Effector memory CD8-positive, alpha-beta T cell (primary cell): ENCODE data around the gene METTL21A.

Source experiments
- ATAC-seq: fragments of 150-1000 bp; cut with Tn5 transposase; replicated peaks from 2 replicates; pipeline ENCODE4 v1.10.0; 2021; ENCODE audit warnings: mild to moderate bottlenecking, moderate library complexity
- DNase-seq, 3 experiments: peaks; one replicate each; pipeline ENCODE4 v3.0.0; 2021
- H3K27ac Mint-ChIP-seq, 2 donors: one replicate each; pipeline ENCODE4 v1.8.0; 2022; ENCODE audit warnings: mild to moderate bottlenecking in 2 of 2, mixed read lengths in 2 of 2, moderate library complexity in 2 of 2
- H3K27me3 Mint-ChIP-seq, 2 donors: one replicate each; pipeline ENCODE4 v1.8.0; 2022; ENCODE audit warnings: mixed read lengths in 2 of 2
- H3K36me3 Mint-ChIP-seq: one replicate; pipeline ENCODE4 v1.8.0; 2022; ENCODE audit warnings: mild to moderate bottlenecking, moderate library complexity, mixed read lengths; ENCODE audit not compliant: insufficient read depth
- H3K4me1 Mint-ChIP-seq, 2 donors: one replicate each; pipeline ENCODE4 v1.8.0; 2022; ENCODE audit warnings: low read depth in 2 of 2, mixed read lengths in 2 of 2
- H3K4me3 Mint-ChIP-seq, 2 donors: one replicate each; pipeline ENCODE4 v1.8.0; 2022; ENCODE audit warnings: mild to moderate bottlenecking in 2 of 2, mixed read lengths in 2 of 2, moderate library complexity in 2 of 2
- H3K9me3 Mint-ChIP-seq, 2 donors: one replicate each; pipeline ENCODE4 v1.8.0; 2022; ENCODE audit warnings: mixed read lengths in 2 of 2

METTL21A gene

DNA sequence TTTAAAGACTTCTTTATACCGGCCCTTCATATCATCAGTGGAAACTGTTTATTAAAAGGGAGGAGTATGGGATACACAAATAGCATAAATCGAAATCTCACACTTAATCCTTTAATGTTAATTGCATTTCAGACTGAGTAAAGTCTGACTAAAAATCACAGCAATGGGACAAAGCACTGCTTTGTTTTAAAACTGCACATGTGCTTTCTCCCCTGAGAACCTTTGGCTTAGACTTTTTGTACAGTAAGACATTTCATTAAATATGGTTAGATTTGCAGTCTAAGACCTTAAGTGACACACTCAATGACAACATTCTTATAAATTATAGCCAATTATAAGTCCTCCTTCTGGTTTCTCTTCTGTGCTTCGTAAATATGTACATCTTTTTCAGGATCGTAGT, 12.5 kb downstream of the METTL21A start:
- no peaks in the 10 kb centered on the region for H3K9me3 Mint-ChIP-seq
- H3K4me3 Mint-ChIP-seq = no peak overlapping the region
- H3K36me3 Mint-ChIP-seq = peaks cover 11% of the 10 kb centered on the region
- no peak overlapping the region for H3K27ac Mint-ChIP-seq
- ATAC-seq (no peak), DNase-seq (no peak)
- H3K4me1 Mint-ChIP-seq = peaks cover 0 to 10% of the 10 kb centered on the region in 2 donors
- H3K27me3 Mint-ChIP-seq = no peaks in the 10 kb centered on the region

DNA sequence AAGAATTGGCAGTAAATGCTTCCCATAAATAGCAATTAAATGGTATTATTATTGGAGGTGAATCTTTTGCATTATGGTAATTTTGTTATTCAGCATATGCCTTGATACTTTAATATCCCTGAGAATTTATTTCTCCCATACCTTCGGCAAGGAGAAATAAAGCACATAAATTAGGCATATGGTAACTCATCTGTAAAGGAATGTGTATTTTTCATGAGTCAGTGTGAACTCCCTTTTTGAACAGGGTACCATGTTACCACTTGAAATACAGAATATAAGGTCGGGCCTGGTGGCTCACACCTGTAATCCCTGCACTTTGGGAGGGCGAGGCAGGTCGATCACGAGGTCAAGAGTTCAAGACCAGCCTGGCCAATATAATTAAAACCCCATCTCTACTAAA, 18.4 kb downstream of the METTL21A start:
- peaks cover 0 to 22% of the 10 kb centered on the region in 2 donors for H3K4me1 Mint-ChIP-seq
- H3K9me3 Mint-ChIP-seq = no peaks in the 10 kb centered on the region
- no peak overlapping the region for H3K4me3 Mint-ChIP-seq
- no peaks in the 10 kb centered on the region for H3K27me3 Mint-ChIP-seq
- no peak for DNase-seq
- peak overlapping the region in 1 of 2 donors; percentile 20 for H3K27ac Mint-ChIP-seq
- no peaks in the 10 kb centered on the region for H3K36me3 Mint-ChIP-seq
- ATAC-seq = no peak

DNA sequence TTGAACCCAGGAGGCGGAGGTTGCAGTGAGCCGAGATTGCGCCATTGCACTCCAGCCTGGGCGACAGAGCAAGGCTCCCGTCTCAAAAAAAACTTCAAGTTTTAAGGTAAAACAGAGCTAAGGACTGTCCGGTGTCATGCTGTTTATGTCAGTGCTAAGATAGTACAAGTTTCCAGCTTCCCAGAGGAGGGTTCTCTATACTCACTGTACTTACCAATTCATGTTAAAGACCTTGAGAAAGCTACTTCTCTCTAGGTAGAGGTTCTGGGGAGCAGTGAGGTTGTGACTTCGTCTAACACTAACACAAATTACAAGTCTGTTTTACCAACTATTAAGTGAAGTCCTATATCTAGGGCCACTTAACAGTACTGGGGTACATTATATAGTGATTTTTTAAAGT, 18.8 kb downstream of the METTL21A start:
- no peak for DNase-seq
- no peaks in the 10 kb centered on the region for H3K27me3 Mint-ChIP-seq
- no peaks in the 10 kb centered on the region for H3K36me3 Mint-ChIP-seq
- H3K9me3 Mint-ChIP-seq = no peaks in the 10 kb centered on the region
- no peak overlapping the region for H3K27ac Mint-ChIP-seq
- no peak overlapping the region for H3K4me3 Mint-ChIP-seq
- H3K4me1 Mint-ChIP-seq = peaks cover 0 to 24% of the 10 kb centered on the region in 2 donors
- ATAC-seq = no peak

DNA sequence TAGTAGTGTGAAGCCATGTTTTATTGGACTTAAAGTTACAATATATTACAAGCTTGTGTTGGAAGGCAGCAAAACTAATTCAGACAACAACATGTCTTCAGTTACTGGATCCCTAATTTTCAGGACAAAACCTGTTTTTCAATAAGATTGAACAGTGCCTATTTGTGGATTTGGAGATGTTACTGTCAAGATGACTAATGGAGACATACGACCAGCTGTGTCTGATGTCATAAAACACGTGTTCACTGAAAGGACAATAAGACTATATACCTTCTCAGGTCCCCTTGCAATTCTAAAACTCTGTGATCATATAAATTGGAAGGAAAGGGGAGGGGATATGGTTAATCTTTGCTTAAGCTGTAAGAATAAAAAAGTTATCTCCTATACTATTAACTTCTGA, 21.7 kb downstream of the METTL21A start:
- Mint-ChIP-seq H3K27me3 (no peaks in the 10 kb centered on the region), H3K4me3 (no peak overlapping the region), H3K9me3 (no peaks in the 10 kb centered on the region), H3K4me1 (peaks cover 0 to 27% of the 10 kb centered on the region in 2 donors), H3K27ac (peak overlapping the region; percentile 44 to 73), H3K36me3 (peaks cover 3% of the 10 kb centered on the region)
- ATAC-seq = no peak
- DNase-seq = no peak

DNA sequence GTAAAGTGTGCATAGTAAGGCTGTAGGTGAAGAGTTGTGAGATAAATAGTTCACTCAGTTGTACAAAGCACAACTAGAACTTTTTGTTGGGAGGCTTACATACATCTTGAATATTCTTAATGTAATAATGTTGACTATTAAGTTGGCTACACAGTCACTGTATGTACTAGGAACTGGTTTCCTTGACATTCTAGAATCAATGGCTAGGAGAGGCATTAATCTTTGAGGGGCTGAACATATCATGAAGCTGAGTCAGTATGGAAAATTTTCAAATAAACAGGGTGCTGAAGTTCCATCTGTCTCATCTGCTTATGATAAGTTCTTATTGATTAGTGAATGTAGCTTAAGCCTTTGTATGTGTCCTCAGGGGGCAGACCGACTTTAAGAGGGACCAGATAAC, 23.4 kb downstream of the METTL21A start:
- peaks cover 0 to 27% of the 10 kb centered on the region in 2 donors for H3K4me1 Mint-ChIP-seq
- no peaks in the 10 kb centered on the region for H3K27me3 Mint-ChIP-seq
- DNase-seq (no peak), ATAC-seq (no peak)
- peak overlapping the region in 1 of 2 donors; percentile 71 for H3K27ac Mint-ChIP-seq
- no peak overlapping the region for H3K4me3 Mint-ChIP-seq
- H3K9me3 Mint-ChIP-seq = no peaks in the 10 kb centered on the region
- peaks cover 17% of the 10 kb centered on the region for H3K36me3 Mint-ChIP-seq

DNA sequence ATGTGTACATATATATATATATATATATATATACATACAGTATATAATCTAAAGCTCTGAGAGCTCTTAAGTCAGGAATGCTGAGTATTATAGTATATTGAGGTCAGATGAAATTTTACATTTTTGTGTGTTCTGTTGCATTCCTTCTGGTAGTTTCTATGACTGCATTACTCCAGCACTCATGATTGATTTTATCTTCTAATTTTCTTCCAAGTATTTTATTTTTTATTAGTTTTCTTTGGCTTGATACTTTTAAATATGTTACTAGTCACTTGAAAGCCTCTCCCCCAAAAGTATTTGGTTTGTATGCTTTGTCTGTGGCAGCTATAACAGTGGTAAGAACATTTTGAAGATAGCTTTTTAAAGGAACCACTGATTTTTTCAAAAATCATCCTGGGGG, 25.0 kb downstream of the METTL21A start:
- Mint-ChIP-seq H3K36me3 (peaks cover 33% of the 10 kb centered on the region), H3K4me1 (peaks cover 0 to 26% of the 10 kb centered on the region in 2 donors), H3K4me3 (no peak overlapping the region), H3K27me3 (no peaks in the 10 kb centered on the region), H3K9me3 (no peaks in the 10 kb centered on the region), H3K27ac (peak overlapping the region in 1 of 2 donors; percentile 61)
- DNase-seq (no peak), ATAC-seq (no peak)

DNA sequence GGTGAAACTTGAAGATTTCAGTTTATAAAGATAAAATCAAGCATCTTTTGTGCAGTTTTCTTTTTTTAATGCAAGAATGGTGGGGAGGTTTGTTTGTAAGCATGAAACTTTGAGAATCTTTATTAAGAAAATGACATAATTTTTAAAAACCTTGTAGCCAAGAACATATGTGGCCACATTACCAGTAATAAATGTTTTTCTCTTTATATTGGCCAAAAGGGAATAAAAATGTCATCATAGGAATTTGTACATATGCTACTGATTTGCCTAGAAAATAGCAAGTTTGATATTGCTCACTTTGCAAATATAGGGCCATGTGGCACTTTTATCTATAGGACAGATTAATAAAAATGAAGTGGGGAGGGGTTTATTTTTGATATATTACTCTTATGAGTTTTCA, 25.6 kb downstream of the METTL21A start:
- DNase-seq (no peak), ATAC-seq (no peak)
- Mint-ChIP-seq H3K9me3 (no peaks in the 10 kb centered on the region), H3K27ac (peak overlapping the region in 1 of 2 donors; percentile 61), H3K4me3 (no peak overlapping the region), H3K4me1 (peaks cover 0 to 20% of the 10 kb centered on the region in 2 donors), H3K27me3 (no peaks in the 10 kb centered on the region), H3K36me3 (peaks cover 39% of the 10 kb centered on the region)

DNA sequence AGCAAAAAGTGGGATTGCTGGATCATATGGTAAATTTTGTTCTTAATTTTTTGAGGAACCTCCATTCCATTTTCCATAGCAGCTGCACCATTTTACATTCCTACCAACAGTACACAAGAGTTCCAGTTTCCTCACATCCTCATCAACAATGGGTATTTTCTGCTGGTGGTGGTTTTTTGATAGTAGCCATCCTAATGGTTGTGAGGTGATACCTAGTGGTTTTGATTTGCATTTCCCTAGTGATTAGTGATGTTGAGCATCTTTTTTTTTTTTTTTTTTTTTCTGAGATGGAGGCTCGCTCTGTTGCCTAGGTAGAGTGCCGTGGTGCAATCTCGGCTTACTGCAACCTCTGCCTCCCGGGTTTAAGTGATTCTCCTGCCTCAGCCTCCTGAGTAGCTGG, 30.5 kb downstream of the METTL21A start:
- H3K9me3 Mint-ChIP-seq = no peaks in the 10 kb centered on the region
- peak overlapping the region; percentile 57 to 67 for H3K27ac Mint-ChIP-seq
- ATAC-seq (no peak), DNase-seq (no peak)
- no peak overlapping the region for H3K4me3 Mint-ChIP-seq
- H3K27me3 Mint-ChIP-seq = no peaks in the 10 kb centered on the region
- H3K36me3 Mint-ChIP-seq = peaks cover 59% of the 10 kb centered on the region
- peaks cover 8 to 11% of the 10 kb centered on the region in 2 donors for H3K4me1 Mint-ChIP-seq

DNA sequence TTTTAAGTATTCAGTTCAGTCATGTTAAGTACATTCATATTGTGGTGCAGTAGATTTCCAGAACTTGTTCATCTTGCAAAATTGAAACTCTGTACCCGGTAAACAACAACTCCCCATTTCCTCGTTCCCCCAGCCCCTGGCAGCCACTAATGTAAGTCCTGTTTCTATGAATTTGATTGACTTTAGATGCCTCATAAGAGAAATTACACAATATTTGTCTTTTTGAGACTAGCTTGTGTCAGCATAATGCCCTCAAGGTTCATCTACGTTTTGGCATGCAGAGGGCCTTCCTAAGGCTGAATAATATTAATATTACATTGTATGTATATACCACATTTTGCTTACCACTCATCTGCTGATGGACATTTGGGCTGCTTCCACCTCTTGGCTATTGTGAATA, 30.9 kb downstream of the METTL21A start:
- peaks cover 59% of the 10 kb centered on the region for H3K36me3 Mint-ChIP-seq
- no peaks in the 10 kb centered on the region for H3K9me3 Mint-ChIP-seq
- H3K4me1 Mint-ChIP-seq = peaks cover 10 to 12% of the 10 kb centered on the region in 2 donors
- peak overlapping the region; percentile 57 to 67 for H3K27ac Mint-ChIP-seq
- DNase-seq = no peak
- no peak overlapping the region for H3K4me3 Mint-ChIP-seq
- no peaks in the 10 kb centered on the region for H3K27me3 Mint-ChIP-seq
- no peak for ATAC-seq

DNA sequence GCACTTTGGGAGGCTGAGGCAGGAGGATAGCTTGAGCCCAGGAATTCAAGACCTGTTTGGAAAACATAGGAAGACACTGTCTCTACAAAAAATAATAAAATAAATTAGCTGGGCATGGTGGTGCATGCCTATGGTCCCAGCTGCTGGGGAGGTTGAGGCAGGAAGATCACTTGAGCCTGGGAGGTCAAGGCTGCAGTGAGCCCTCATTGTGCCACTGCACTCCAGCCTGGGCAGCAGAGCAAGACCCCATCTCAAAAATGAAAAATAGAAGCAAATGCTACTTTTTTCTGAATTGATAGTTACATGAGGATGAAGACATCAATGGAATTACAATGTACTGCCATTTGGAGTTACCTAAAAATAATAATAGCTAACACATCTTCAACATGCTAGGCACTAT, 31.9 kb downstream of the METTL21A start:
- Mint-ChIP-seq H3K36me3 (peaks cover 57% of the 10 kb centered on the region), H3K27ac (peak overlapping the region in 1 of 2 donors; percentile 53), H3K4me3 (no peak overlapping the region), H3K4me1 (peaks cover 12 to 22% of the 10 kb centered on the region in 2 donors), H3K9me3 (no peaks in the 10 kb centered on the region), H3K27me3 (no peaks in the 10 kb centered on the region)
- no peak for DNase-seq
- no peak for ATAC-seq

DNA sequence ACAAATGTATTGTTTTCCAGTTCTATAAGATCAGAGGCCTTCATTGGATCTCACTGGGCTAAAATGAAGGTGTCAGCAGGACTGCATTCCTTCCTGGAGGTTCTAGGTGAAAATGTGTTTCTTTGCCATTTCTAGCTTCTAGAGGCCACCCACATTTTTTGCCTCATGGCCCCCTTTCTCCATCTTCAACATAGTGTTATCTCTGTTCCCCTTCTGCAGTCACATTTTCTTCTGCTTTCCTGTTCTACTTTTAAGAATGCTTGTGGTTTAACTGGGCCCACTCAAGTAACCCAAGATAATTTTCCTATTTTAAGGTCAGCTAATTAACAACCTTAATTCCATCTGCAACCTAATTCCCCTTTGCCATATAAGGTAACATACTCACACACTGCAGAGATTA, 36.1 kb downstream of the METTL21A start:
- DNase-seq (no peak), ATAC-seq (no peak)
- no peaks in the 10 kb centered on the region for H3K9me3 Mint-ChIP-seq
- peaks cover 24 to 33% of the 10 kb centered on the region in 2 donors for H3K4me1 Mint-ChIP-seq
- no peak overlapping the region for H3K4me3 Mint-ChIP-seq
- H3K27ac Mint-ChIP-seq = peak overlapping the region; percentile 51 to 85
- no peaks in the 10 kb centered on the region for H3K27me3 Mint-ChIP-seq
- peaks cover 43% of the 10 kb centered on the region for H3K36me3 Mint-ChIP-seq

DNA sequence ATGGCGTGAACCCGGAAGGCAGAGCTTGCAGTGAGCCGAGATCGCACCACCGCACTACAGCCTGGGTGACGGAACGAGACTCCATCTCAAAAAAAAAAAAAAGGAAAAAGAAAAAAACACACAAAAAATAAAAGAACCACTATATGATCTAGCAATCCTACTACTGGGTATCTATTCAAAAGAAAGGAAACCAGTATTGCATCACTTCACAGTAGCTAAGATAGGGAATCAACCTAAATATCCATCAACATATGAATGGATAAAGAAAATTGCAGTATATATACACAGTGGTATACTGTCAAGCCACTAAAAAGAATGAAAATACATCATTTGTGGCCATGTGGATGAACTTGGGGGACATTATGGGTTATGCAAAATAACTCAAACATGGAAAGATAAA, 37.9 kb downstream of the METTL21A start:
- ATAC-seq (no peak), DNase-seq (no peak)
- no peaks in the 10 kb centered on the region for H3K9me3 Mint-ChIP-seq
- no peak overlapping the region for H3K4me3 Mint-ChIP-seq
- H3K27ac Mint-ChIP-seq = peak overlapping the region in 1 of 2 donors; percentile 85
- peaks cover 34% of the 10 kb centered on the region for H3K36me3 Mint-ChIP-seq
- peaks cover 20 to 40% of the 10 kb centered on the region in 2 donors for H3K4me1 Mint-ChIP-seq
- H3K27me3 Mint-ChIP-seq = no peaks in the 10 kb centered on the region

DNA sequence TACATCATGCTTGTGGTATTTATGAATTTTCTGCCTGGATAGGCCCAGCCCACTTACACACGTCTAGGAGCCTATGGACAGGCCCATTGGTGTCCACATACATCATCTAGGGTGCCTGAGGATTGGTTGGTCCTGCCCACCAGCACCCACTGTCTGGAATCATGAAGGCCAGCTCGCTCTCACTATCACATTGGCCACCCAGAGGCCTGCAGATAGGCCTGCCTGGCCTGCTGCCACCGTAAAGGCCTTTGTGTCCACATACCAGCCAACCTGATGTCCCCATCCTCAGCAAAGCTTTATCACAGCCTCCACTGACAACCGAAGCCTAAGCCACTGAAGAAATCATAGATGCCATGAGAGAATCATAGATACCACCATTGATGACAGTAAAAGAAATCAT, 40.2 kb downstream of the METTL21A start:
- Mint-ChIP-seq H3K4me3 (no peak overlapping the region), H3K36me3 (peaks cover 45% of the 10 kb centered on the region), H3K9me3 (no peaks in the 10 kb centered on the region), H3K27ac (peak overlapping the region in 1 of 2 donors; percentile 31), H3K27me3 (no peaks in the 10 kb centered on the region), H3K4me1 (peaks cover 22 to 44% of the 10 kb centered on the region in 2 donors)
- no peak for ATAC-seq
- no peak for DNase-seq

DNA sequence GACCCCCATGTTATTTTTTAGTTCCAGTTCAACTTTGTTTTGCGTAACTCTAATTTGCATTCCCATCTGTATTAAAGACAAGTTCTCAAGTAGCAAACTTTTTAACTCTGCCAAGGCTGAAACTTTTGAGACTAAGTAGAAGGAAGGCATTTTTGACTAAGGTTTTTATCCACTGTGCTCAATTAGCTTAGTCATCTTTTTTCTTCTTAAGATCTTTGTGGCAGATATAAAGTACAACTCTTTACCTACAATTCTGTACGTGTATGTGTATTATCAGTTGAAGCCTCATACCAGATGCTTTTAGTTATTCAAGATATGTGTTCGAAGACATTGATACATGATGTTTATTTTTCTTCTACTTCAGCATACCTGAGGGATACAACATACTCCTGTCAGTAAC, 53.8 kb downstream of the METTL21A start:
- ATAC-seq = no peak
- H3K4me1 Mint-ChIP-seq = peaks cover 0 to 8% of the 10 kb centered on the region in 2 donors
- peaks cover 77% of the 10 kb centered on the region for H3K36me3 Mint-ChIP-seq
- no peaks in the 10 kb centered on the region for H3K27me3 Mint-ChIP-seq
- H3K9me3 Mint-ChIP-seq = no peaks in the 10 kb centered on the region
- DNase-seq = no peak
- H3K4me3 Mint-ChIP-seq = no peak overlapping the region
- peak overlapping the region in 1 of 2 donors; percentile 76 for H3K27ac Mint-ChIP-seq

DNA sequence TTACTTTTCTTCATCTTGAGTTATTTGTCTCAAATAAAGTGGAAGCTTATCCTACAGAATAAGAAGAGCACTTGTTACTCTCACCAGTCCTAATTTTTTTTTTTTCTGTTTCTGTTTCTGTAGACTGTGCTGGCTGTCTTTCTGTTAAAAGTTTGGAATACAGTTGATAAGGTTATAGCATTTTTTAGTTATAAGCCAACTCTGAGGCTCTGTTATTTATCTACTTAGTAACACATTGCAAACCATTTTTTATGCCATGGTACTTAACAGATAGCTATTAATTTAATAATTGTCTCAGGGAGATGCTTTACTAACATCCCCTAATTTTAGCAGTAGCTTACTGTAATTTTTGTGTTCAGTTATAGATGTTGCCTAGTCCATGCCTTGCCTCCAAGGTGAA, 57.5 kb downstream of the METTL21A start:
- H3K9me3 Mint-ChIP-seq = no peaks in the 10 kb centered on the region
- DNase-seq (no peak), ATAC-seq (no peak)
- H3K4me3 Mint-ChIP-seq = no peak overlapping the region
- no peaks in the 10 kb centered on the region for H3K27me3 Mint-ChIP-seq
- peaks cover 53% of the 10 kb centered on the region for H3K36me3 Mint-ChIP-seq
- peaks cover 7 to 23% of the 10 kb centered on the region in 2 donors for H3K4me1 Mint-ChIP-seq
- peak overlapping the region in 1 of 2 donors; percentile 75 for H3K27ac Mint-ChIP-seq
